HG03175 (cell line): ENCODE results near the gene SPATA2.

Experiments used
- ATAC-seq: cut with Tn5 transposase; IDR thresholded peaks from one replicate; pipeline ENCODE4 v1.9.1; 2021; ENCODE audit warnings: mild to moderate bottlenecking, moderate library complexity; ENCODE audit not compliant: unreplicated experiment

The SPATA2 gene

GRCh38 chr20:49935746-49936152, 20.4 kb upstream of the SPATA2 start:
- ATAC-seq = no peak

GRCh38 chr20:49929142-49929494, 13.8 kb upstream of the SPATA2 start:
- no peak for ATAC-seq

- no peak for ATAC-seq
Measured at GRCh38 chr20:49928411-49929141, 13.2 kb upstream of the SPATA2 start.

- ATAC-seq = no peak
Measured at GRCh38 chr20:49925901-49926454, 10.6 kb upstream of the SPATA2 start.

- no peak for ATAC-seq
Measured at GRCh38 chr20:49924247-49924646, 8.9 kb upstream of the SPATA2 start.

- ATAC-seq = no peak
Measured at GRCh38 chr20:49919461-49919860, 4.1 kb upstream of the SPATA2 start.

GRCh38 chr20:49919009-49919408, 3.7 kb upstream of the SPATA2 start:
- no peak for ATAC-seq

GRCh38 chr20:49918446-49918845, 3.1 kb upstream of the SPATA2 start:
- no peak for ATAC-seq

GRCh38 chr20:49916146-49917002, 1.0 kb upstream of the SPATA2 start:
- ATAC-seq = no peak

GRCh38 chr20:49915118-49915379, 280 bp downstream of the SPATA2 start:
- peak; percentile 17 for ATAC-seq

- ATAC-seq = peak; percentile 1
Measured at GRCh38 chr20:49914310-49915117, 815 bp downstream of the SPATA2 start.

GRCh38 chr20:49913399-49914047, 1.8 kb downstream of the SPATA2 start:
- ATAC-seq = no peak

GRCh38 chr20:49910340-49910706, 5.0 kb downstream of the SPATA2 start:
- no peak for ATAC-seq

- ATAC-seq = no peak
Measured at GRCh38 chr20:49909499-49910339, 5.6 kb downstream of the SPATA2 start.

GRCh38 chr20:49908258-49908565, 7.1 kb downstream of the SPATA2 start:
- ATAC-seq = no peak

- no peak for ATAC-seq
Measured at GRCh38 chr20:49907405-49908257, 7.7 kb downstream of the SPATA2 start.

GRCh38 chr20:49906615-49907154, 8.6 kb downstream of the SPATA2 start:
- ATAC-seq = no peak

- no peak for ATAC-seq
Measured at GRCh38 chr20:49906101-49906604, 9.2 kb downstream of the SPATA2 start.
